Measurements from ENCODE around the gene ZNF575.

GRCh38 chr19:43541920-43542650 lies 9.1 kb downstream of the ZNF575 start:
- TF ChIP-seq CTCF (conservative IDR thresholded peaks at IDR 0.05; ENCODE audit: low read length) (no peak), EZH2phosphoT487 (IDR thresholded peaks at IDR 0.05; ENCODE audit: borderline replicate concordance) (no peak)
